IPS-18a (cell line): ENCODE results near the gene VPS33A.

Source experiments
- H3K27ac ChIP-seq: one replicate; pipeline ENCODE4 v1.5.1; 2013; ENCODE audit warnings: low read length
- H3K27me3 ChIP-seq: one replicate; pipeline ENCODE4 v1.6.1; 2013; ENCODE audit warnings: mild to moderate bottlenecking, low read length; ENCODE audit not compliant: control insufficient read depth, insufficient read depth
- H3K36me3 ChIP-seq: one replicate; pipeline ENCODE4 v1.6.1; 2013; ENCODE audit warnings: low read depth, low read length; ENCODE audit not compliant: control insufficient read depth
- H3K4me1 ChIP-seq: one replicate; pipeline ENCODE4 v1.6.1; 2013; ENCODE audit warnings: low read depth, low read length; ENCODE audit not compliant: control insufficient read depth
- H3K4me3 ChIP-seq: one replicate; pipeline ENCODE4 v1.5.1; 2013; ENCODE audit warnings: low read length
- H3K9ac ChIP-seq: one replicate; pipeline ENCODE4 v1.6.1; 2013; ENCODE audit warnings: mild to moderate bottlenecking, low read length, moderate library complexity
- H3K9me3 ChIP-seq: one replicate; pipeline ENCODE4 v1.6.1; 2013; ENCODE audit warnings: low read depth, low read length; ENCODE audit not compliant: control insufficient read depth

The VPS33A gene

DNA sequence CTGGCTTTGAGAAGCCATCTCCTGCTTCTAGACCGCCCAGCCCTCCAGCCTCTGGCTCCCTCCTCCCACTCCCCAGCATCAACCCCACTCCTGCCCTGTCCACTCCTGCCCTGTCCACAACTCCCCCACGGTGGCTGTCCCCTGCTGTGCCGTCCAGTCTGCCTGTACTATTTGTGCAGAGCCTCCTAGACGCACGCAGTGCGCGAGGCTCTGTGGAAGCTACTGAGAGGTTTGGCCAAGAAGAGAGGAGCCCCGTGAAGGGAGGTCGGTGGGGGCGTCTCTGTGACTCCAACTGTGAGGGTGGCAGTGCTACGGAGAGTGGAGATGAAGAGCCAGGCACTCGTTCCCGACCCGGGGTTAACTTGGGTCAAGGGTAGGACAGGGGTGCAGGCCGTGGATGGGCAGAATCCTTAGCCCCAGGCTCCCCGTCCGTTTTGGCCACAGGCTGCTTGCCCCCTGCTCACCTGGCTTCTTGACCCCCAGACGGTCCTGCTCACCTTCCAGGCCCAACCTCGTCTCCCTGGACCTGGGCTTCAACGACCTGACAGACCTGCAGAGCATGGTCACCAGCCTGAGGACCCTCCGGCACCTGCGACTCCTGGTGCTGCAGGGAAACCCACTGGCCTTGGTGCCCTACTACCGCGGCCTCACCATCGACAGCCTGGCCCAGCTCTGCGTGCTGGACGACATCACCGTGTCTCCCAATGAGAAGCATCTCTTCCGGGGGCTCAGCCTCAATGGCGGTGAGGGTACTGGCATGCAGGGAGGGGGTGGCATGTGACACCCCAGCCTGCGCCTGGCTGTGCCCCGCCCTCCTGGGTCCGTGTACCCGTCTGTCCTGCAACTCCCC lies 76.4 kb downstream of the VPS33A start:
- Histone ChIP-seq H3K27me3 (no peaks in the 10 kb centered on the region), H3K27ac (no peak overlapping the region), H3K4me3 (no peak overlapping the region), H3K4me1 (no peaks in the 10 kb centered on the region), H3K36me3 (no peaks in the 10 kb centered on the region), H3K9me3 (no peaks in the 10 kb centered on the region), H3K9ac (no peak overlapping the region)

DNA sequence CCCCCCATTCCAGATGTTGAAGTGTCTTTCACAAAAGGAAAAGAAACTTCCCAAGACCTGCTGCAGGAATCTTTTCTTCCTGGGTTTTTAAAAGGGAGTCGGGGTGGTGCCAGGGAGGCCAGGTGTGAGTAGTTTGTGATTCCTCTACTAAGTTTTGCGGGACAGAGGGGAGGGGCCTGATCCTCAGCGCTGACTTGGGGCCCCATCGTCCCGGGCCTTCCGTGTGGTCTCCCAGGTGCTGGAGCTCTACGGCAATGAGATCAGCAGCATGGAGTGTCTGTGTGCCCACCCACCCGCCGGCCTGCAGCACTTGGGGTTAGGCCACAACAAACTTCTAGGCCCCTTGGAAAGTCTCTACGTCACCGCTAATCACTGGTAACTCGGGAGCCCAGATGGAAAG lies 78.8 kb downstream of the VPS33A start:
- Histone ChIP-seq H3K27ac (no peak overlapping the region), H3K4me3 (no peak overlapping the region), H3K9ac (no peak overlapping the region), H3K9me3 (no peaks in the 10 kb centered on the region), H3K27me3 (peaks cover 22% of the 10 kb centered on the region), H3K36me3 (no peaks in the 10 kb centered on the region), H3K4me1 (no peaks in the 10 kb centered on the region)

DNA sequence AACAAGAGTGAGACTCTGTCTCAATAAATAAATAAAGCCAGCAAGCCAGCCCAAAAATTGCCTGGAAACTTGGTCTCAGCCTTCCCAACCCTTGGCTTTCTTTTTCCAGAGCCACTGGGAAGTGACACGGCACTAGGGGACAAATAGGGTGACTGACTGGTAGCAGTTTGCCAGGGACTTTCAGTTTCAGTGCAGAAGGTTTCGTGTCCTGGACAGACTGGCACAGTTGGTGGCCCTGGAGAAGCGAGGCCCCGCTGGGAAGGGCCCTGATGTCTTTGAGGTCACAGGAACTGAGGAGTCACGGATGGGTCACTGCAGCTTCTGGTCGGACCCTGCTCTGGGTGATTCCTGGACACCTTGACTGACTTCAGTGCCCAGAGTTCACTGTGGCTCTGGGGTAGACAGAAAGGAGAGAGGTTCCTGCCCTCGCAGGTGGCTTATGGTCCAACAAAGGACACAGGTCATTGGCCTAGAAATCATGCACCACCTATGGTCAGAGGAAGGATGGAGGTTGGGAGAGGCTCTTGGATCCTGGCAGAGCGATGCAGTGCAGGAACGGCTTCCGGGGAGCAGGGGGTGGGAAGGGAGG lies 80.7 kb downstream of the VPS33A start:
- no peaks in the 10 kb centered on the region for H3K4me1 ChIP-seq
- no peak overlapping the region for H3K9ac ChIP-seq
- no peaks in the 10 kb centered on the region for H3K36me3 ChIP-seq
- H3K27ac ChIP-seq: no peak overlapping the region
- H3K4me3 ChIP-seq: no peak overlapping the region
- H3K27me3 ChIP-seq: peaks cover 22% of the 10 kb centered on the region
- no peaks in the 10 kb centered on the region for H3K9me3 ChIP-seq

DNA sequence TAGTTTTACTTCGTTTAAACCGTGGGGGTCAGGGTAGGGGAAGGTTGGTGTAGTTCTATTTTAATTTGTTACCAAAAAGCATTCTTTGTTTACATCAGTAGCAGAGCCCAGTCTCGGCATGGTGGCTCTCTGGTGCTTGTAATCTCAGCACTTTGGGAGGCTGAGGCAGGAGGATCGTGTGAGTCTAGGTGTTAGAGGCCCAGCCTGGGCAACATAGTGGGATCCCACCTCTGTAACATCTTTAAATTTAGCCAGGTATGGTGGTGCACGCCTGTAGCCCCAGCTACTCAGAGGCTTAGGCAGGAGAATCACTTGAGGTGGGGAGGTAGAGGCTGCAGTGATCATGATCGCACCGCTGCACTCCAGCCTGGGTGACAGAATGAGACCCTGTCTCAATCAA lies 81.2 kb downstream of the VPS33A start:
- Histone ChIP-seq H3K27me3 (peaks cover 22% of the 10 kb centered on the region), H3K9me3 (no peaks in the 10 kb centered on the region), H3K4me3 (no peak overlapping the region), H3K9ac (no peak overlapping the region), H3K36me3 (no peaks in the 10 kb centered on the region), H3K4me1 (no peaks in the 10 kb centered on the region), H3K27ac (no peak overlapping the region)

DNA sequence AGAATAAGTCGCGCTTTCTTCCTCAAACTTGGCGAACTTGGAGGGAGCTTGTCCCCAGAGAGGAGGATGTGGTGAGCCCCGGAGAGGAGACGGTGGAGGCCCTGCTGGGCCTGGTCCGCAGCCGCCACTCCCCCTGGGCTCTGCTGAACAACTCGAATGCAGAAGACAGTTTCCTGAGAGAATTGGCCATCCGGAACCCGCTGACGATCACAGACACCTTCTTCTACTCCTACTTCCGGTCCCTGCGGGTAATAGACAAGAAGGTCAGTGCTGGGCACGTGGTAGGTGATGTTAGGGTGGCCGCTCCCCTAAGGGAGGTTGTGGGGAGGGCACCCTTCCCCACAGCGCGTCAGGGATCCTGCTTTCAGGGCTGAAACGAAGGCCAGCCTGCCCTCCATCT lies 81.8 kb downstream of the VPS33A start:
- no peak overlapping the region for H3K9ac ChIP-seq
- no peak overlapping the region for H3K27ac ChIP-seq
- no peaks in the 10 kb centered on the region for H3K36me3 ChIP-seq
- H3K27me3 ChIP-seq: peaks cover 22% of the 10 kb centered on the region
- H3K9me3 ChIP-seq: no peaks in the 10 kb centered on the region
- H3K4me3 ChIP-seq: no peak overlapping the region
- no peaks in the 10 kb centered on the region for H3K4me1 ChIP-seq

DNA sequence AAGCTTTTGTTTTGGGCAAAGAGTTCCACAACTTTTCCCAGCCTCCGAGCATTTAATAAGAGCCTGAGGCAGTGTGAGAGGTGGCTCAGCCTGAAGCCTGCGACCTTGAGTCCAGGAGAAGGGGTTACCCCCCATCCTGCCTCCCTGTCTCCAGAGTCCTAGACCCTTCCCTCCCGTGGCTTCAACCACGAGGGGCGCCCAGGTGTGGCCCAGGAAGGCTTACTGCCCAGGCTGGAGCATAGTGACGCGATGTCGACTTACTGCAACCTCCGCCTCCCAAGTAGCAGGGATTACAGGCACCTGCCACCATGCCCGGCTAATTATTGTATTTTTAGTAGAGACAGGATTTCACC lies 82.7 kb downstream of the VPS33A start:
- Histone ChIP-seq H3K27me3 (peaks cover 22% of the 10 kb centered on the region), H3K36me3 (no peaks in the 10 kb centered on the region), H3K9me3 (no peaks in the 10 kb centered on the region), H3K9ac (no peak overlapping the region), H3K27ac (no peak overlapping the region), H3K4me1 (no peaks in the 10 kb centered on the region), H3K4me3 (peak overlapping the region; percentile 49)

DNA sequence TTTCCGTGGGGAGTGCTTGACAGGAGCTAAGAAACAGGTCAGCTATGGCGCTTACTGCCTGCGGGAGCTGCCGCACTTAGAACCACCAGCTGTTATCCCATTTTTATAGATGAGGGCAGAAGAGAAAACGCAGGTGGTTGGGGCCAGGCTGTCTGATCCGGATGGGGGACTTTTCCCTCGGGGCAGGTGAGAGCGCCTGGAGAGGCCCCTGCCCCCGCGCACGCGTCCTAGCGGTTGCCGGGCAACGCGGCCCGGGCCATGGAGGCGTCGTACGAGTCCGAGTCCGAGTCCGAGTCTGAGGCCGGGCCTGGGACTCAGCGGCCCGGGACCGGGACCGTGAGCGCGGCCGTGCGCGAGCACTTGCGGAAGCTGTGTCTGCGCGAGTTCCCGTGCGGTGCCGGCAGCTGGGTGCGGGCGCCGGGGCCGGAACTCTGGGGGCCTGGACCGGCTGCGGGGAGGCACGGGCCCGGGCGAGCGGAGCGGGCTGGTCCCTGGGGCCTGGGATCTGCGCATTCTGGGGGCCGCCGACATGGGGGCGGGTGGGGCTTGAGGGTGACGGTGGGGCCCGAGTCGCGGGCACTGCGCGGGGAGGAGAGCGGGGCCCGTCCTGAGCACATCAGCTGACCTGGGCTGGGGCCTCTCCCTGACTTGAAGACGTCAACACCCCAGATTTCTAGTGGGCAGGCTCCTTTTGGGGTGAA lies 83.3 kb downstream of the VPS33A start, which contains the start of gene LRRC43:
LRRC43 (plus strand) TSS at position 237 of the 701 bp plus-strand sequence; CDS start at position 259, 22 bp downstream.
- Histone ChIP-seq H3K4me1 (no peaks in the 10 kb centered on the region), H3K9ac (no peak within 1 kb of the TSS), H3K27me3 (peaks cover 22% of the 10 kb centered on the region), H3K4me3 (peak within 1 kb of the TSS; percentile 49), H3K27ac (no peak within 1 kb of the TSS), H3K36me3 (no peaks in the 10 kb centered on the region), H3K9me3 (no peaks in the 10 kb centered on the region)
